ENCODE results near the gene MIOS.

GRCh38 chr7:7583731-7584130, 17.0 kb downstream of the MIOS start:
- TF ChIP-seq CTCF (IDR thresholded peaks at IDR 0.05 in 8 of 11, conservative IDR thresholded peaks at IDR 0.05 in 3 of 11) (no peak), POLR2A (IDR thresholded peaks at IDR 0.05) (no peak)
